Calu3 (cell line): ENCODE measurements around the gene EPN3. TPM values are rescaled to one million over a fixed set of nuclear protein-coding genes. Genes with fewer than 3 reads are reported as not detected.

ENCODE experiments used
- BruUV-seq: library from RNA; stranded (reverse); fragments of 400-500 nt; replicated peaks from 2 replicates; lab custom pipeline; 2021; lab: Mats Ljungman, UMichigan
- CTCF ChIA-PET: fragments of 300-600 bp; sonication (Branson Sonifier 250); formaldehyde crosslinking; loops from one replicate; lab custom pipeline; 2022; ENCODE audit warnings: antibody characterized with exemption; lab: Charles Lee
- DNase-seq: peaks from one replicate; pipeline ENCODE4 v3.0.0; 2022
- H3K27ac Mint-ChIP-seq: one replicate; pipeline ENCODE4 v1.8.0; 2022; ENCODE audit warnings: mixed read lengths; ENCODE audit not compliant: unreplicated experiment
- H3K27me3 Mint-ChIP-seq: one replicate; pipeline ENCODE4 v1.8.0; 2022; ENCODE audit warnings: mixed read lengths; ENCODE audit not compliant: unreplicated experiment
- H3K36me3 Mint-ChIP-seq: one replicate; pipeline ENCODE4 v1.8.0; 2022; ENCODE audit warnings: mild to moderate bottlenecking, moderate library complexity, mixed read lengths; ENCODE audit not compliant: insufficient read depth, unreplicated experiment
- H3K4me1 Mint-ChIP-seq: one replicate; pipeline ENCODE4 v1.8.0; 2022; ENCODE audit warnings: mild to moderate bottlenecking, low read depth, mixed read lengths; ENCODE audit not compliant: unreplicated experiment
- H3K4me3 Mint-ChIP-seq: one replicate; pipeline ENCODE4 v1.8.0; 2022; ENCODE audit warnings: mild to moderate bottlenecking, low read depth, moderate library complexity, mixed read lengths; ENCODE audit not compliant: unreplicated experiment
- H3K9me3 Mint-ChIP-seq: one replicate; pipeline ENCODE4 v1.8.0; 2022; ENCODE audit warnings: low read depth, mixed read lengths; ENCODE audit not compliant: unreplicated experiment
- intact Hi-C: fragments of 100-400 bp; cut with micrococcal nuclease; formaldehyde crosslinking; loops from one replicate; pipeline ENCODE4 v1.10.0; 2022; ENCODE audit not compliant: unreplicated experiment
- total RNA-seq: library from RNA; stranded (reverse); gene quantifications from 2 replicates; pipeline ENCODE4 v1.2.3, GENCODE V29; 2022
- TF ChIP-seq, protein P1 (sequence below): fragments of 200-600 bp; IDR thresholded peaks from one replicate; pipeline ENCODE4 v1.8.0; 2022; ENCODE audit warnings: antibody characterized with exemption; ENCODE audit not compliant: unreplicated experiment

The EPN3 gene
- total RNA-seq, 1 experiment from 2014 or later = 41.9 TPM

DNA sequence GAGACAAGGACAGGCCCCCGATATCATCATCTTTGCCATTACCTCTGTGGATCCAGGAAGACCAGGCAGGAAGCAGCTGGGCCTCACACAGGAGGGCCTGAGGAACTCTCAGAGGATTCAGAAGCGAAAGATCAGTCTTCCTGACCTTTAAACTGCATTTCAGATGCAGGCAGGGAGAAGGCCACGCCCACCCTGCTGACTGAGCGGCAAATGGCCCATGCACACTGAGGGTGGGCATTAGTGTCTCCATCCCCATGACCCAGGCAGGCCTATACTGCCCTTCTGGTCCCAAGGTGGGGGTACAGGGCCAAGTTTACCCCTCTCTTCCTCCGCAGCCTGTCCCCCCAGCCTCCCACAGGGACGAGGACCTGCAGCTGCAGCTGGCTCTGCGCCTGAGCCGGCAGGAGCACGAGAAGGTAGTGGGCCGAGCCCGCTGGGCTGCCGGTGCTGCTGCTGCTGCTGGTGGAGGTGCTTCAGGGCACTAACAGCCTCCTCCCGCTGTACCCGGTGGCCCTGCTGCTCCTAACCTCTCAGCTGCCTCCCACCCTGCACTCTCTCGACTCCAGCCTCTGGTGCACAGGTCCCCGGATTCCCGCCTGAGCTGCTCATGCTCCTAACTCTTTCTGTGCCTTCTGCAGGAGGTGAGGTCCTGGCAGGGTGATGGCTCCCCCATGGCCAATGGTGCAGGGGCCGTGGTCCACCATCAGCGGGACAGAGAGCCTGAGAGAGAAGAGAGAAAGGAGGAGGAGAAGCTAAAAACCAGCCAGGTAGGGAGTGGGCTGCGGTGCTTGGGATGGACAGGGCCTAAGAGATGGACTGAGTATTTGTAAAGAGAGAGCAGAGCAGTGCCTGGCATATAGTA, 6.2 kb downstream of the EPN3 start:
- no peak for DNase-seq
- intact Hi-C loops = no loop called here
- Mint-ChIP-seq H3K36me3 (peaks cover 63% of the 10 kb centered on the region), H3K27ac (no peak overlapping the region), H3K4me1 (peaks cover 55% of the 10 kb centered on the region), H3K9me3 (no peaks in the 10 kb centered on the region), H3K4me3 (no peak overlapping the region), H3K27me3 (no peaks in the 10 kb centered on the region)
- no TSS peak for BruUV-seq
- CTCF ChIA-PET = interaction anchor here (0.6 kb wide), 2 partner anchors 175 to 1165 kb away, joined by 3 read pairs; no protein-coding TSS in a partner anchor
- TF ChIP-seq, protein P1, sequence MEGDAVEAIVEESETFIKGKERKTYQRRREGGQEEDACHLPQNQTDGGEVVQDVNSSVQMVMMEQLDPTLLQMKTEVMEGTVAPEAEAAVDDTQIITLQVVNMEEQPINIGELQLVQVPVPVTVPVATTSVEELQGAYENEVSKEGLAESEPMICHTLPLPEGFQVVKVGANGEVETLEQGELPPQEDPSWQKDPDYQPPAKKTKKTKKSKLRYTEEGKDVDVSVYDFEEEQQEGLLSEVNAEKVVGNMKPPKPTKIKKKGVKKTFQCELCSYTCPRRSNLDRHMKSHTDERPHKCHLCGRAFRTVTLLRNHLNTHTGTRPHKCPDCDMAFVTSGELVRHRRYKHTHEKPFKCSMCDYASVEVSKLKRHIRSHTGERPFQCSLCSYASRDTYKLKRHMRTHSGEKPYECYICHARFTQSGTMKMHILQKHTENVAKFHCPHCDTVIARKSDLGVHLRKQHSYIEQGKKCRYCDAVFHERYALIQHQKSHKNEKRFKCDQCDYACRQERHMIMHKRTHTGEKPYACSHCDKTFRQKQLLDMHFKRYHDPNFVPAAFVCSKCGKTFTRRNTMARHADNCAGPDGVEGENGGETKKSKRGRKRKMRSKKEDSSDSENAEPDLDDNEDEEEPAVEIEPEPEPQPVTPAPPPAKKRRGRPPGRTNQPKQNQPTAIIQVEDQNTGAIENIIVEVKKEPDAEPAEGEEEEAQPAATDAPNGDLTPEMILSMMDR = no peak

DNA sequence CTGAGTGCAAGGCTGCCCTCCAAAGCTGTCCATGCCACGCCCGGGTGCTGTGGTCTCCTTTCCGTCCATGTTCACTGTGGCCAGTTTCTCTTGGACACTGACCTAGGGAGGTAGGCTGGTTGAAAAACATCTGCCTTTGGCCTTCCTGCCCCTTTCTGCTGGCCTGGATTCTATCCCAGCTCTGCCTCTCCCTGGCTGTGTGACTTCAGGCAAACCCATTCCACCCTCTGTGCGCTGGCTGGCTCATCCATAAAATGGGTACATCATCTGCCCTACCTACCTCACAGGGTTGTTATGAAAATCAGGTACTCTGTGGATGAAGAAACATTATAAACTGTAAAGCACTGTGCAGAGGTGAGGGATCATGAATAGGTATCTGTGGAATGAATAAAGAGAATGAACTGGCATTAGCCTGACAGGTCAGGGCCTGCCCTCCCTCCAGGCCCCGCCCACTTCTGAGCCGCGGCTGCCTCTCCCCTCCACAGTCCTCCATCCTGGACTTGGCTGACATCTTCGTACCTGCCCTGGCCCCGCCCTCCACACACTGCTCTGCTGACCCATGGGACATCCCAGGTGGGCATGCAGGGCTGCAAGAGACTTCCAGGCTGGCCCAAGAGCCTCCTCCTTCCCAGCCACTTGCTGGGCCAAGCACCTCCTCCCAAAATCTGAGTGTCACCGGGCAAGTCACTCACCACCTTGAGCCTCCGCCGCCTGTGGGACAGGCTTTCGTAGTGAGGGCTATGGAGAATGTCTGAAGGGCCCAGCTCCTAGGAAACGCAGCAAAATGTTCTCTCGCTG, 7.4 kb downstream of the EPN3 start:
- Mint-ChIP-seq H3K4me3 (no peak overlapping the region), H3K36me3 (peaks cover 62% of the 10 kb centered on the region), H3K27ac (no peak overlapping the region), H3K27me3 (no peaks in the 10 kb centered on the region), H3K4me1 (peaks cover 55% of the 10 kb centered on the region), H3K9me3 (no peaks in the 10 kb centered on the region)
- intact Hi-C loops = loop anchor here (10.0 kb wide), 1 partner anchor 415 kb away; no protein-coding TSS in a partner anchor
- DNase-seq = peak; percentile 42
- BruUV-seq = no TSS peak
- TF ChIP-seq, protein P1 = no peak
- CTCF ChIA-PET = no interaction called here

DNA sequence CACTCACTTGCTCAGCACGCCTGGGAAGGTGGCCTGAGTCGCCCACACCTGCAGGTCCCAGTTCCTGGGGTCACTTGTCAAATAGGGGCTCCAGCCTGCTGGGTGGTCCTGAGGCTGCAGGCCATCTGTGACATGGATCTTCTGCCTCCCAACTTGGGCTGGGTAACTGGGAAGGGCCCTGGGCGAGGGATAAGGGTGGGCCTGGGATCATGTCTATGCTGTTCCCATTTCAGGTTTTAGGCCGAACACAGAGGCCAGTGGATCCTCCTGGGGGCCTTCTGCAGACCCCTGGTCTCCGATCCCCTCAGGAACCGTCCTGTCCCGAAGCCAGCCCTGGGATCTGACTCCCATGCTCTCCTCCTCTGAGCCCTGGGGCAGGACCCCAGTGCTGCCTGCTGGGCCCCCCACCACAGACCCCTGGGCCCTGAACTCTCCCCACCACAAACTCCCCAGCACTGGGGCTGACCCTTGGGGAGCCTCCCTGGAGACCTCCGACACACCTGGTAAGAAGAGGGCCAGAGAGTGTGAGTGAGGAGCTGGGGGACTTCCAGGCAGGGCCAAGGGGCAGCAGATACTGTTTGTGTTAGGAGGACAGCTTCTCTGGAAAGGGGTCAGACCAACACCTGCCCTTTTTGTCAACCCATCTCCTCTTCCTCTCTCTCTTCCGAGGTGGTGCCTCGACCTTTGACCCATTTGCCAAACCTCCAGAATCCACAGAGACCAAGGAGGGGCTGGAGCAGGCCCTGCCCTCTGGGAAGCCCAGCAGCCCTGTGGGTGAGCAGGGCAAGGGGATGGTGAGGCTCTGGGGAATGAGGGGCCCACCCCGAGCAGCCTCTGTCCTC, 8.2 kb downstream of the EPN3 start:
- intact Hi-C loops = loop anchor here (10.0 kb wide), 1 partner anchor 414 kb away; no protein-coding TSS in a partner anchor
- peaks cover 62% of the 10 kb centered on the region for H3K36me3 Mint-ChIP-seq
- H3K9me3 Mint-ChIP-seq = no peaks in the 10 kb centered on the region
- peaks cover 54% of the 10 kb centered on the region for H3K4me1 Mint-ChIP-seq
- H3K27ac Mint-ChIP-seq = no peak overlapping the region
- BruUV-seq = no TSS peak
- TF ChIP-seq, protein P1 = no peak
- no peak for DNase-seq
- CTCF ChIA-PET = interaction anchor here (2.4 kb wide), 1 partner anchor 87 kb away, joined by 5 read pairs; no protein-coding TSS in a partner anchor
- no peaks in the 10 kb centered on the region for H3K27me3 Mint-ChIP-seq
- no peak overlapping the region for H3K4me3 Mint-ChIP-seq

GRCh38 chr17:50541402-50541715, 8.8 kb downstream of the EPN3 start:
- BruUV-seq = no TSS peak
- H3K36me3 Mint-ChIP-seq = peaks cover 57% of the 10 kb centered on the region

More at GRCh38 chr17:50541402-50541715, 8.8 kb downstream of the EPN3 start:
- Mint-ChIP-seq H3K27me3 (no peaks in the 10 kb centered on the region), H3K9me3 (no peaks in the 10 kb centered on the region), H3K27ac (no peak overlapping the region), H3K4me1 (peaks cover 50% of the 10 kb centered on the region), H3K4me3 (peak overlapping the region; percentile 63)
- CTCF ChIA-PET = interaction anchor here (0.8 to 2.4 kb wide), 7 partner anchors 59 to 178 kb away, joined by 3 to 9 read pairs (median 5); partner anchors contain the start of genes LRRC59 and LUC7L3
- DNase-seq = no peak
- intact Hi-C loops = loop anchor here (10.0 kb wide), 1 partner anchor 413 kb away; no protein-coding TSS in a partner anchor
- TF ChIP-seq, protein P1 = no peak
